GM12873 (cell line): ENCODE data around the gene LARP1.

Experiments
- TF ChIP-seq, protein P1 (sequence below): IDR thresholded peaks from 2 replicates; pipeline ENCODE4 v1.5.1; 2012; ENCODE audit warnings: low read depth, mild to moderate bottlenecking, moderate library complexity, low read length, control low read depth; ENCODE audit not compliant: insufficient read depth; ENCODE audit errors: missing control alignments

Gene LARP1

DNA sequence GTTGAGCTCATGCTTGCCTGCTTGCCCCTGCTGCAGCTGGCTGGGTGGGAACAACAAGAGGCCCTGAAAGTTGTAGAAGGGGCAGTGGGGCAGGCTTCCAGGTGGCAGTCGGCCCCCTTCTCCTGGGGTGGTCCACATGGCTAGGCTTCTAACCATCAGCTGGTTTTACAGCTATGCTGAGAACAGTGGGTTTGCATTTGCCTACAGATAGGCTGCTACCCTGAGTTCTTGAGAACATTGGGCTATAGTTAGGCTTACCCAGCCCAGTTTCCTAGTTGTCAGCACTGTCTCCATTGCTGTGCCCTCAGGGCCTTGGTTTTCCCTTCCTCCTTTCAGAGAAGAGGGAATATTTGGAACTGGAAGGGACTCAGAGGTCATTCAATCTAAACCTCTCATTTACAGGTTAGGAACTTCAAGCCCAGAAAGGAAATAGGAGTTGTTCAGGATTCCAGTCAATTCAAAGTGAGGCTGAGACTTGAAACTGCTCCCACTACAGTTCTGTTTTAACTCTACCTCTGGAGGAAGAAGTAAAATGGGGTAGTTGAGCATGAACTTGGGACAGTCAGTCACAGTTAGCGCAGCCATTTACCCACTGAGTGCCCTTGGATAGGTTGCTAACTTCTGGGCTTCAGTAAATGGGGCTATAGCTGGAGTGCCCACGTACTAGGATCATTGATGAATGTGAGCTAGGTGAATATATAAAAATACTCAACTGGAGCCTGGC is 11.5 kb downstream of the LARP1 start:
- TF ChIP-seq, protein P1, sequence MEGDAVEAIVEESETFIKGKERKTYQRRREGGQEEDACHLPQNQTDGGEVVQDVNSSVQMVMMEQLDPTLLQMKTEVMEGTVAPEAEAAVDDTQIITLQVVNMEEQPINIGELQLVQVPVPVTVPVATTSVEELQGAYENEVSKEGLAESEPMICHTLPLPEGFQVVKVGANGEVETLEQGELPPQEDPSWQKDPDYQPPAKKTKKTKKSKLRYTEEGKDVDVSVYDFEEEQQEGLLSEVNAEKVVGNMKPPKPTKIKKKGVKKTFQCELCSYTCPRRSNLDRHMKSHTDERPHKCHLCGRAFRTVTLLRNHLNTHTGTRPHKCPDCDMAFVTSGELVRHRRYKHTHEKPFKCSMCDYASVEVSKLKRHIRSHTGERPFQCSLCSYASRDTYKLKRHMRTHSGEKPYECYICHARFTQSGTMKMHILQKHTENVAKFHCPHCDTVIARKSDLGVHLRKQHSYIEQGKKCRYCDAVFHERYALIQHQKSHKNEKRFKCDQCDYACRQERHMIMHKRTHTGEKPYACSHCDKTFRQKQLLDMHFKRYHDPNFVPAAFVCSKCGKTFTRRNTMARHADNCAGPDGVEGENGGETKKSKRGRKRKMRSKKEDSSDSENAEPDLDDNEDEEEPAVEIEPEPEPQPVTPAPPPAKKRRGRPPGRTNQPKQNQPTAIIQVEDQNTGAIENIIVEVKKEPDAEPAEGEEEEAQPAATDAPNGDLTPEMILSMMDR = no peak

DNA sequence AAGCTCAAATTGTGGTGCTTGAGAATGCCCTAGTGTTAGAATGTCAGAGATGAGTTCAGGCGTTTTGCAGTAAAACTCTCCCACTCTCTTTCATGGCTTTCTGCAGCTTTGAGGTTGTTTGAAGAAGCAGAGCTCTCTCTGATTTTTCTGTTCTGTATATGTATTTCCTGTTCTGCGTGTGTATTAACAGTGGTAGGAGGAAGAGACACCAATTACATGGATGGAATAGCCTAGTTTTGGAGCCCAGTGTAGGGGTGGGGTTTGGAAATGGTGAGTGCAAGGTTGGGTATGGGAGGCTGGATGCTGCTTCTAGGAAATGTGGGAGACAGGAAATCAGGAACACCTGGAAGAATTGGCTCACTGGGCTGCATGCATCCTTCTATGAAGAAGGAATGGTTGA is 12.4 kb downstream of the LARP1 start:
- TF ChIP-seq, protein P1 = no peak

DNA sequence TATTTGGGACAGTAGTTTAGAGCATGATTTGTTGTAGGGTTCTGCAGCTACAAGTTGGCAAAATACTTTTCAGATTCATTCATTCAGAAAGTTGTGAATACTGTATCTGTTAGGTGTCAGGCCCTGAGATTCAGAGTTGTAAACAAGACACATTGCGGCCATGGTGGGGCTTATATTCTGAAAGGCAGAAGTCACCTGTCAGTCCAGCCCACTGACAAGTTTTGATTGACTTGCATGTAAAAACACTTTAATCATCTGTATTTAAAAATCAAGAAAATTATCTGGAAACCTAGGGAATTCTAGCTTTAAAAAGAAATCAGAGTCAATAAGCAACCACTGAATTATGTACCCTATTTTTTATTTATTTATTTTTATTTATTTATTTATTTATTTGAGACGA is 13.0 kb downstream of the LARP1 start:
- TF ChIP-seq, protein P1 = no peak

DNA sequence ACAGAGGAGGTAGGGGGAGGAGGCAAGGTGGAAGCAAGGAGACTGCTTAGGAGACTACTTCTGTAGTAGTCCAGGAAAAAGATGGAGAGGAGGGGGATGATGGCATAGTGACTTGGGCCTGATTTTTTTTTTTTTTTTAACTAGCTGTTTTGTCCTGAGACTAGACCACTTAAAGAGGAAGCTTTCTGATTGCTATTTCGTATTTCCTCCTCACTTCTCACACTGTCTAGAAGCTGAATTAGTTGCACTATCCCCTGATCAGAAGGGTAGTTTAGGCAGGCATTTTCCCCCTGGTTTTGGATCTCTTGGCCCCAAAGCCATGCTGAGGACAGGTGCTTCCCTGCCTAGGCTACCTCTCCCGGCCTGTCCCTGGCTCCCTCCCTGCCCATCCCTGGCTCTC is 14.9 kb downstream of the LARP1 start:
- TF ChIP-seq, protein P1 = no peak

DNA sequence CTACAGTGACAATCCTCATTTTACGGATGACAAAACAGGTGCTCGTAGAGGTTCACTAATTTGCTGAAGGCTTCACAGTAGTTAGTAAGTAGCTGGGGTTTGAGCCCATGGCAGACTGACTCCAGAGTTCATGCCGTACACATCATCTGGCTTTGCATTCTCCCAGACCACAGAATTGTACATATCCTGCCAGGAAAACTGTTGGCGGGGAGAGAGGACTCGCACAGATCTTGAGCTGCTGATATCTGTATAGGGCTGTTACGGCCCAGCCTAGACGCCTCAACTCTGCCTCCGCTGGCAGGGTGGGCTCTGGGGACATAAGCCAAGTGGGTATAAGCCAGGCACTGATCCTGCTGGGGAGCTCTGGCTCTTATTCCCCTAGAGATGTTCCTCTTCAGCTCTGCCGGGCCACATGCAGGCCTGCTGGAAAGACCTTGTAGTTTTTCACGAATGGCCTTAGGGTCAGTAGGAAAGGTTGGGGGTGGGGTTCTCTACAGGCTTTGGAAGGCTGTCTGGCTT is 16.3 kb downstream of the LARP1 start:
- TF ChIP-seq, protein P1 = no peak

DNA sequence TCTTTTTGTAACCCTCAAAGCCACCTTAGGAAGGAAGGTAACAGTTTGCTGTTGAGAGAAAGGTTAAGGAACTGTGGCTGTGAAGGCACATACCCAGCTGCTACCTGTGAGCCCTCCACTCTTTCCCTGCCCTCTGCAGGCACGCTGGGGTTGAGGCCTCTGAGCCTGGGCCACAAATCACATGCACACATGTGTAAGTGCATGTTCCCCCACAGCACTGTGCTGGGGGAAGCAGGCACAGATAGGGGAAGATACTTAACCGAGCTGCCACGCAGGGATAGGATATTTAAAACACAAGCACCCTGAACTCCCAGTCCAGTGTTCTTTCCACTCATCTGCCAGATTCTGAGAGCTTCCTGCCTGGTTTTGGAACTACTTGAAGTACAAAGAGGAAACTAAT is 18.1 kb downstream of the LARP1 start:
- TF ChIP-seq, protein P1 = no peak

DNA sequence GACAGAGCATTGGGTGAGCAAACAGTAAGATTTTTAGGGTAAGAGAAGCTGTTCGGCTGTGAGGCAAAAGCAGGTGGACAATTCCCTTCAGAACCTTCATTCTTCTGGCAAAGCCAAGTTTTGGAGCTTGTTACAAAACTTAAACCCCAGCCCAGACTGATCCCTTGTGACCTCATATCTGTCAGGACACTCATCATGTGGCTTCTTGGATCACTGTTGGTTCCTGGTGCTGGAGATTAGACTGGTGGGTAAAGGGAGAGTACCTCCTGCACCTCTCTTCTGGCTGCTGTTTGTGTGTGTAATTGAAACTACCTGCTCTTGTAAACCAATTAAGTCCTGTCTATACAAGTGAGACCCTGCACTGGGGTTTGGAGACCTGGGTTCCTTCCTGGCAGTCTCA is 21.0 kb downstream of the LARP1 start:
- TF ChIP-seq, protein P1 = no peak

DNA sequence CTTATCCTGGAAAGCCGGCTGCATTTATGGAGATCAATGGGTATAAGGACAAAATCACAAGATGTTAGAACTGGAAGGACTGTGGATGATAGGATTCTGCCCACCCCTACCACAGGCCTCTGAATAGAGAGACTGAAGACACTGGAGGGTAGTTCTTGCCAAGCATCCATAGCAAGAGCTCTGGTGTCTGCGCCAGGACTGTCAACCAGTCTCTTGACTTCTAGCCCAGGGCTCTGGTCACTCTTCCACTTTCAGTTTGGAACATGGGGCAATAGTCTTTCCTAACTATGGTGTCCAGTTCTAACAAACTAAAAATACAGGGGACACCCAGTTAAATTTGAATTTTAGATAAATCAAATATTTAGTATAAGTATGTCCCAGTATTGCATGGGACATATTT is 23.4 kb downstream of the LARP1 start:
- TF ChIP-seq, protein P1 = no peak
